Adrenal gland (tissue), 12 donors: ENCODE measurements around the gene SYNE1. TPM values are rescaled to one million over a fixed set of nuclear protein-coding genes. Genes with fewer than 3 reads are reported as not detected.

Experiments
- DNase-seq, 7 donors: peaks; one replicate each; pipeline ENCODE4 v3.0.0-alpha.2; 2019 to 2020
- H3K27ac ChIP-seq, 5 donors: fragments of 200-600 bp; sonication (generic) in 4 of 5; 1 replicate in 3 of 5; 2 replicates in 2 of 5; pipeline versions ENCODE4 v1.5.1 to v1.8.0; 2016 to 2020; ENCODE audit warnings: mild to moderate bottlenecking in 1 of 5
- H3K27me3 ChIP-seq: fragments of 200-600 bp; 2 replicates; pipeline ENCODE4 v1.8.0; 2021
- H3K36me3 ChIP-seq, 2 donors: fragments of 200-600 bp; replicated peaks in 1 of 2; 1 replicate in 1 of 2; 2 replicates in 1 of 2; pipeline versions ENCODE4 v1.5.1 to v1.8.0; 2018 to 2022
- H3K4me1 ChIP-seq, 2 donors: fragments of 200-600 bp; replicated peaks in 1 of 2; 1 replicate in 1 of 2; 2 replicates in 1 of 2; pipeline versions ENCODE4 v1.5.1 to v1.8.0; 2018 to 2021
- H3K4me3 ChIP-seq, 4 donors: fragments of 200-600 bp; sonication (generic) in 3 of 4; one replicate each; pipeline ENCODE4 v1.5.1; 2016 to 2018
- H3K9me3 ChIP-seq, 3 donors: fragments of 200-600 bp; sonication (generic) in 1 of 3; replicated peaks in 1 of 3; 1 replicate in 2 of 3; 2 replicates in 1 of 3; pipeline versions ENCODE4 v1.5.1 to v1.8.0; 2016 to 2021
- CTCF ChIP-seq, 6 experiments: fragments of 450-650 bp in 4 of 6; fragments of 200-600 bp in 2 of 6; sonication (generic) in 1 of 6; IDR thresholded peaks; 1 replicate in 5 of 6; 2 replicates in 1 of 6; pipeline versions ENCODE4 v1.5.1 to v1.8.0; 2016 to 2021; ENCODE audit warnings: antibody characterized with exemption in 6 of 6, mild to moderate bottlenecking in 2 of 6, moderate library complexity in 1 of 6
- POLR2A ChIP-seq, 2 donors: fragments of 450-650 bp; IDR thresholded peaks; one replicate each; pipeline ENCODE4 v1.6.1; 2017; ENCODE audit warnings: antibody characterized with exemption in 2 of 2, mild to moderate bottlenecking in 2 of 2, moderate library complexity in 1 of 2
- WGBS, 4 donors: extraction: QIAGEN DNeasy Blood & Tissue Kit in 2 of 4; methylation state at CpG; one replicate each; pipeline versions ENCODE4 v1.1.5 to v1.1.7; 2013 to 2017; 5-methylcytosine and 5-hydroxymethylcytosine counted together
- intact Hi-C, 2 donors: fragments of 100-400 bp; cut with DNase I; formaldehyde crosslinking; loops; one replicate each; pipeline versions ENCODE4 v1.14.1 to v1.15.0; 2022 to 2023
- polyA plus RNA-seq, 3 donors: library from polyadenylated mRNA; stranded (reverse); fragments of 200-250 nt in 2 of 3; fragments of 350-450 nt in 1 of 3; fragmentation: Illumina TruSeq in 1 of 3; extraction: RNeasy Lipid Tissue Mini Kit (QIAGEN cat#74804) in 1 of 3; gene quantifications; one replicate each; pipeline ENCODE4 v1.2.3, GENCODE V29; 2013 to 2014
- total RNA-seq, 9 donors: library from RNA; depleted of rRNA in 4 of 9; stranded (reverse); fragments of >200 nt in 4 of 9; fragments of 120-200 nt in 1 of 9; fragmentation: NEBNext Ultra II Directional in 1 of 9; extraction: Animal tissue kit (Norgen Biotek cat#: 25700) in 1 of 9; gene quantifications; one replicate each; pipeline versions ENCODE4 v1.1.0 to v1.2.4, GENCODE V29; 2013 to 2023
- donor health status: healthy with polysubstance abuse.
- donor health status: Bipolar disorder and iron deficiency.
- donor health status: DM: yes; HTN: yes; CAD: no.
- donor health status: DM: no; HTN: no; CAD: no.
- donor health status: DM: no; HTN: no; CAD: no.
- donor health status: DM: yes; HTN: yes; CAD: no.

SYNE1 gene
- total and polyA plus RNA-seq, 12 donors = 29.0 to 170 (median 93.1) TPM

GRCh38 chr6:152609125-152609670 lies 28.0 kb downstream of the SYNE1 start:
- no peak for TF ChIP-seq POLR2A (IDR thresholded peaks at IDR 0.05)
- no peak for TF ChIP-seq CTCF (IDR thresholded peaks at IDR 0.05)
- WGBS, 4 donors = 82 to 95% (median 87%) methylated on average over 5 to 10 of the region's 10 CpGs
- Histone ChIP-seq H3K27me3 (no peaks in the 10 kb centered on the region), H3K4me1 (peaks cover 0 to 6% of the 10 kb centered on the region in 2 donors), H3K4me3 (no peak overlapping the region), H3K27ac (no peak overlapping the region), H3K36me3 (no peaks in the 10 kb centered on the region), H3K9me3 (no peaks in the 10 kb centered on the region)
- no peak for DNase-seq
- intact Hi-C loops = no loop called here

- Histone ChIP-seq H3K27me3 (no peaks in the 10 kb centered on the region), H3K4me3 (no peak overlapping the region), H3K9me3 (no peaks in the 10 kb centered on the region), H3K27ac (peak overlapping the region in 1 of 5 donors; percentile 29), H3K36me3 (no peaks in the 10 kb centered on the region), H3K4me1 (peaks cover 0 to 6% of the 10 kb centered on the region in 2 donors)
- DNase-seq = no peak
- TF ChIP-seq POLR2A (IDR thresholded peaks at IDR 0.05) (no peak), CTCF (IDR thresholded peaks at IDR 0.05) (no peak)
- intact Hi-C loops = no loop called here
- 71 to 100% (median 77%) methylated on average over 1 to 2 of the region's 2 CpGs for WGBS, 4 donors
Measured at GRCh38 chr6:152605941-152606340, 31.2 kb downstream of the SYNE1 start.

- Histone ChIP-seq H3K4me3 (no peak overlapping the region), H3K36me3 (no peaks in the 10 kb centered on the region), H3K9me3 (no peaks in the 10 kb centered on the region), H3K27me3 (no peaks in the 10 kb centered on the region), H3K4me1 (peaks cover 0 to 6% of the 10 kb centered on the region in 2 donors), H3K27ac (no peak overlapping the region)
- 13 to 25% (median 20%) methylated on average over 1 of the region's 1 CpG for WGBS, 4 donors
- intact Hi-C loops = no loop called here
- DNase-seq = peak in 2 of 7 donors; percentile 3 to 22
- no peak for TF ChIP-seq POLR2A (IDR thresholded peaks at IDR 0.05)
- TF ChIP-seq CTCF (IDR thresholded peaks at IDR 0.05) = no peak
Measured at GRCh38 chr6:152605342-152605741, 31.8 kb downstream of the SYNE1 start.

- intact Hi-C loops = no loop called here
- Histone ChIP-seq H3K27ac (no peak overlapping the region), H3K9me3 (no peaks in the 10 kb centered on the region), H3K4me3 (no peak overlapping the region), H3K36me3 (no peaks in the 10 kb centered on the region), H3K4me1 (peaks cover 0 to 6% of the 10 kb centered on the region in 2 donors), H3K27me3 (no peaks in the 10 kb centered on the region)
- no peak for DNase-seq
- TF ChIP-seq POLR2A (IDR thresholded peaks at IDR 0.05) = no peak
- TF ChIP-seq CTCF (IDR thresholded peaks at IDR 0.05) = no peak
Measured at GRCh38 chr6:152603911-152604310, 33.3 kb downstream of the SYNE1 start.
